Fibroblast of skin of back (primary cell): Measurements from ENCODE around the gene TELO2.
A peak's percentile ranks its signal among the peaks of the same experiment; 100 is the strongest.
"Not testable (repeated sequence)": the region's sequence is repeated elsewhere in the genome, so short reads cannot be mapped to it uniquely, and the experiment has no call there.

ENCODE experiments used
- DNase-seq: peaks from one replicate; pipeline ENCODE4 v3.0.0-alpha.2; 2013

Gene TELO2

DNA sequence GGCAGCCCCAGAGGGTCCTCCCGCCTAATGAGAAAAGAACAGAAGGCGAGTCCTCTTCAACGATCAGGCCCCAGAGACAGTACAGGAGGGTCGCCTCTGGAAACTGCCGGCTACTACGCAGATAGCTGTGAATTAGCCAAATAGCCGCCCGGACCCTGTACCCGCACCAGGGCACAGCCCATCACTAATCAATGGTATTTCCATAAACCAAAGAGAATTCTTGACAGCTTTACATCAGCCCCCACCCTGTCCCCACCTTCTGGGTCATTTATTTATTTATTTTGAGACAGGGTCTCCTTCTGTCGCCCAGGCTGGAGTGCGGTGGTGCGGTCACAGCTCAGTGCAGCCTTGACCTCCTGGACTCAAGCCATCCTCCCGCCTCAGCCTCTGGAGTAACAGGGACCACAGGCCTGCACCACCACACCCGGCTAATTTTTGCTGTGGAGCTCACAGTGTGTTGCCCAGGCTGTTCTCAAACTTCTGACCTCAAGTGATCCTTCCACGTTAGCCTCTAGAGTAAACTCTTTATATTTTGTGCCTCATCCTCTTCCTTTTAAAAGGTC lies 17.5 kb upstream of the TELO2 start:
- DNase-seq: no peak

DNA sequence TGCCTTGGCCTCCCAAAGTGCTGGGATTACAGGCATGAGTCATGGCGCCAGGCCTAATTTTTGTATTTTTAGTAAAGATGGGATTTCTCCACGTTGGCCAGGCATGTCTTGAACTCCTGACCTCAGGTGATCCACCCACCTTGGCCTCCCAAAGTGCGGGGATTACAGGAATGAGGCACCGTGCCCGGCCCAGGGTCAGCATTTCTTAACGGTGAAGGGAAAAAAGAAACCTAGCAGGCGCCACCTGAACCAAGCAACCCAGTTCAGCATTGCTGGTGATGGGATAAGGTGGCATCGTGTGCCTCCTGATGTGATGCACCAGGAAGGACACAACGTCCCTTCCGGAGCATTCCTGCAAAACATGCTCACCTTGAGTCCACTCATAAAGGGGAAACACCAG lies 16.1 kb upstream of the TELO2 start:
- DNase-seq: no peak

DNA sequence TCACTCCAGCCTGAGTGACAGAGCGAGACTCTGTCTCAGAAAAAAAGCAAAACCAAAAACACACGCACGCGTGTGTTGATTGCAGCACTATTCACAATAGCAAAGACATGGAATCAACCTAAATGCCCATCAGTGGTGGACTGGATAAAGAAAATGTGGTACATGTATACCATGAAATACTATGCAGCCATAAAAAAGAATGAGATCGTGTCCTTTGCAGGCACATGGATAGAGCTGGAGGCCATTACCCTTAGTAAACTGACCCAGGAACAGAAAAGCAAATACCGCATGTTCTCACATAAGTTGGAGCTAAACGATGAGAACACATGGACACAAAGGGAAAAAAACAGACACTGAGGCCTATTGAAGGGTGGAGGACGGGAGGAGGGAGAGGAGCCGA lies 14.2 kb upstream of the TELO2 start:
- not testable (repeated sequence) for DNase-seq

DNA sequence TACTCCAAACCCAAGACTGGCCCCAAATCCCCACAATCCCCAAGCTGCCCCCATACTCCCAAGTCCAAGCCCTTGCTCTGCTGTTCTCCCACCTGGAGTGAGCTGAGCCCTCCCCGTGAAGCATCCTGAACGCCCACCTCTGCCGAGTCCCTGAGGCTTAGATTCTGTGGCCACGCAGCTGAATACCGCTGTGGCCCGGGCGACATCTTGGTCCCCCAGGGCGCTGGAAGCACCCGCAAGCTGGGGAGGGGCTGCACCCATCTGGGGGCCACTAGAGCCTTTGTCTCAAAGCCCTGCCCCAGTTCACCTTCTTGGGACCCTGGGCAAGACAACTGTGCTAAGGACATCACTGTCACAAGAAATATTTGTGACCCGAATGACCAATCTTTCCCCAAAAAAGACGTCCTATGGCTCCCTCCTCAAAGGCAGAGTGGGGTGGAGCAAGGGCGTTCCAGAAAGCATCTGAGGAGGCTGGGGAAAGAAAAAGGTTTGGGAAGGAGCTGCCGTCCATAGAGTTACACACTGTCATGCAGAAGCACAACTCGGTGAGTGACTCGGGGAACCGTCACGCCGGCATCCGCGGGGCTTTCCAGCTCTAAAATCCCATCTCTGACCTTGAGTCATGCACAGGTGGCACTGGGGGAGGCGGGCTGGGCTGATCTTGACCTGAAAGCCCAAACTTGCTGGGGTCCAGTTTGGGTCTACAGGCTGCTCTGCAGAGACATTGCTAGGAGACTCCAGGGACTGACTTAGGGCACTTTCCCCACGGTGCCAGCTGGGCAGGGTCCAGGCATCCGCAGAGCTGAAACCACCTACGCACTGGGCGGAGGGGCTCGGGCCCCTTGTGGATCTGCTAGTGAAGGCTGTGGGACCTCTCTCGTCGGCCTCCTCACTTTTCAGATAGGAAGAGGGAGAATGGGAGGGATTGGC lies 11.0 kb upstream of the TELO2 start:
- no peak for DNase-seq

DNA sequence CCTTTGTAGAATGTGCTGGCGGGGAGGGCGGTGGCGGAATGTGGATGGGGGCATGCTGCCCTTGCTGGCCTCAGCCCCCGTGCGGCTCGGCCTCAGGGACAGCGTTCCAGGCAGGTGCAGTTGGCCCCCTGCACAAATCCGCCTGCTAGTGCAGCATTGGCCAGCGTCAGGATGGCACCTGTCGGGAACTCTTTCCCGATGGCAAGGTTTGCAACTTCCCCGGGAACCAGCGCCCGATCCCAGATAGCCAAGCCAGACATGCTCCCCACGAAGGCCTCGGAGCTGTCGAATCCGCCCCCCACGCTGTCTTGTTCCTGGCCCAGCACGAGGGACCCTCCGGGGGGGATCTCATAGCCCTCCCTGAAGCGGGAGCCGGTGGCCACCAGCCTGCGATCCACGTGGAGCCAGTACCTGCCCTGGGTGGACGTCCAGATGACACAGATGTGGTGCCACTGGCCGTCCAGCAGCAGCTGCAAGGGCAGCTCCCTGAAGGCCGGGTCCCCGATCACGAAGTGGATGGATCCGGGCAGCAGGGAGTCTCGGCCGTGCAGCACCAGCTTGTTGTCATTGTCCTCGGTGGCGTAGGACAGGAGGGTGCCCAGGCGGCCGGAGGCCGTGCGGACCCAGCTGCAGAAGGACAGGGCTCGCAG lies 7.2 kb upstream of the TELO2 start:
- DNase-seq: no peak

DNA sequence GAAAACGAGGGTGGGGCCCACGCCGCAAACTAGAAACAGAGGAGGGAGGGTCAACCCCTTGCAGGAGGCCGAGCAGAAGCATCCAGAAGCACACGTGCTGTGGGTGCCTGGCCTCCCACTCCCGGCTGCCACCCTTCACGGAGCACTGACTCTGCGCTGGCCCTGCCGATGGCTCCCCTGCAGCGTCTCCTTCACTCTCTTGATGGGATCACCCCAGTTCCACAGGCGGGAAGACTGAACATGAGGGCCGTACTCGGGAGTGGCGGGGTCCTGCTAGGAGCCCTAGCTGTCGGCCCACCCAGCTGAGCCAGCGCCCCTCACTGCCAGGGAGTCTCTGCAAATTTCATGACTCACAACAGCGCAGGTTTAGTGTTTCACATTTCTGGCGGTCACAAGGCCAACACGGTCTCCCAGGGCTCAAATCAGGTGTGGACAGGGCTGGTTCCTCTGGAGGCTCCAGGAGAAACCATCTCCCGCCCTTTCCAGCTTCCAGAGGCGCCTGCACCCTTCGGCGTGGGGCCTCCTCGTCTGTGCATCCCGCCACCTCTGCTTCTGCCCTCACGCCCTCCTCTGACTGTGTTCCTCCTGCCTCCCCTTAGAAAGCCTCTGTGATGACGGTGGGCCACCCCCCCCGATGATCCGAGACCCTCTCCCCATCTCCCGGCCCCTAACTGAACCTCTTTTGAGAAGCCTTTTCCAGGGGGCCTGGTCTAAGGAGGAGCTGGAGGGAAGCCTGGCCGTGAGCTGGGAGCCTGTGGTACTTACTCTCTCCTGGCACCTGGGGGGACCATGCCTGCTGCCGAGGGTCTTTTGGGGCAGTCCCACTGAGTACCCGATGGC lies 6.4 kb upstream of the TELO2 start:
- no peak for DNase-seq

DNA sequence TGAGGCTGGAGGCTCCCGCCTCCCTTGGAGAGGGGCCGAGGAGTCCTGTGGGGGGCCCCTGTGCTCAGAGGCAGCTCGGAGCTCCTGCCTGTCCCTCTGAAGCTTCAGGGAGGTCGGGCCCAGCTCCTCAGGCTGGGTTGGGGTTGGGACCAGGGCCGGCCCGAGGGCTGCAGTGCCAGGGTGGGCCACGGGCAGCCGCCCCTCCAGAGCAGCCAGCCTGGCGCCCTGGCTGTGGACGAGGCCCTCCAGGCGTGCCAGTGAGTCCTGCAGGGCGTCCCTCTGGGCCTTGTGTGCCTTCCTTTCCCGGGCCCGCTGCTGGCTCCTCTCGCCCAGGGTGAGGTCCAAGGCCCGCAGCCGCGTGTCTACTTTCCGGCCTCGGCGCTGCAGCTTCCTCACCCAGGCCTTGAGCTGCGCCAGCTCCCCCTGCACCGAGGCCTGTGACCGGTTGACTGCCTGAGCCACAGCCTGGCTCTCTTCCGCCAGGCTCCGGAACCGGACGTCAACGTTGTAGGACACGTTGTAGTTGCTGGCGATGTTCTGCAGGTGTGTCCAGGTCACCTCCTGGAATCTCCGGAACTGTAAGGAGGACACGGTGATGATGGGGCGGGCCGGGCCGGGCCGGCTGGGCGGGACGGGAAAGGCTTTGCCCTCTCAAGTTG lies 5.6 kb upstream of the TELO2 start:
- DNase-seq: no peak

DNA sequence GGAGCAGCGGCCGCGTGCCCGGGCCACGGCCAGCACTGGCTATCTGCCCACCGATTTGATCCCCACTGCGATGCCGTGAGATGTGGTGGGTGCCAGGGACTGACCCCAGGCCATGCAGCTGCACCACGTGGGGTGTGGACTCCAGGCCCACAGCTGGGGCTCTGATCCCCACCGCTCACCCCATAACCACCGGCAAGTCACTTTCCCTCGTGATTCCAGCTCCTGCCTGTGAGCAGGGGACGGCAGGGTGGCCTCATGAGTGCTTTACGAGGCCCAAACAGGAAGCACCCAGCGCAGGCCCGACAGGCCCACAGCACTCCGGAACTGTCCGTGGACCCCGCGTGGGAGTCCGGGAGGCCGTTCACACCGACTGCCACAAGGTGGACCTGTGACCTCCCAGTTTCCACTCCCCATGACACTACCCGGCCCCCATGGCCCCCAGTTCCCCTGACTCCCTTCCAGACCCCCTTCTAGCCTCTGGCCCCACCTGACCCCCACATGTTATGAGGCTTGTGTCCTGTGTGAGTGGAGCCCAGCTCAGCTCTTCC lies 5.0 kb upstream of the TELO2 start:
- no peak for DNase-seq

DNA sequence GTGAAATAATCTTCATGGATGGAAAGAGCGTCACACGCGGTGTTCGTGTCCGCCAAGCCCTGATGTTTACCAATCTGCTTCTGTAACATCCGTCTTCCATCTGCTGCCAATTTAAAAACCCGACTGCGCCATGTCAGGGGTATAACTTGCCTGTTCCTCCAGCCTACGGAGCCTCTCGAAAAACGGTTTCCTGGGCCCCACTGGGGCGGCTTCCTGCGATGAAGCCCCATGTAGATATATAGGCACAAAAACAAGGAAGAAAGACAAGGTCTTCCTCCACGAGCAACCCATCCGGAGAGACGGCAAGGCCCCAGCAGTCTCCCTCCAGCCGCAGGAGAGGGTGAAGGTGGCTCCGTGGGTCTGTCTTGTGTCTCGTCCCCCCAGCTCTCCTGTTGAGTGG lies 4.5 kb upstream of the TELO2 start, which contains the start of gene PTX4:
Gene PTX4, minus strand, starts transcription at position 326 of the 400 bp plus-strand sequence. Its CDS starts 35 bp downstream, at position 291.
- no peak for DNase-seq

DNA sequence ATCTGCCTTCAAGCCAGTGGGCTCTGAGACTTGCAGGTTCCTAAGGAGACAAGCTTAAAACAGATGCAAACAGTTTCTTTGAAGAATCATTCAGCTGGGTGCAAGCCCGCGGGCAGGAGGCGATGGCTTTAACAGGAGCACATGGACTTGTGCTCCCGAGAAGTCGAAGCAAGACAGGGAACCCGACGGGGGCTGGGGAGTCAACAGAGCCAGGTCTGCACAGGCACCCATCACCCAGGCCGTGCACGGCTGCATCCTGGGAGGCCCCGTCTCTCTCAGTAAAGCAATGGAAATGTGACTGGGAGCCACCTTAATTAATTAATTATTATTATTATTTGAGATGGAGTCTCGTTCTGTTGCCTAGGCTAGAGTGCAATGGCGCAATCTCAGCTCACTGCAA lies 4.1 kb upstream of the TELO2 start:
- no peak for DNase-seq

DNA sequence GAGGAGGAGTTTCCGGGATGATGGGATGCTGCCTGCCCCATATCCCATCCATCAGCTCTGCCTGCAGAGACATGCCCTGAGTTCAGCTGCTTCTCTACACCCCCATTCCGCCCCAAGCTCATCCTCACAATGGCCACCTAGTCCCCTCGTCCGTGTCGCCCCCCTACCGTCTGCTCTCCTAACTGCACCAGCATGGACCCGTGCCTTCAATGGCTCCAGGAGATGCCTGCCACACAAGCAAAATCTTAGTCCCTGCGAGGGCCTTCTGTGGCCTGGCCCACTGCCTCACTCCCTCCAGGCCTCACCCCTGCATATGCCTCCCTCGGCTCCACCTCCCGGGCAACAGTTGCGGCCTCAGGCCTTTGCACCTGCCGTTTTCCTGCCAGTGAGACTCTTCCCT lies 1.8 kb upstream of the TELO2 start:
- no peak for DNase-seq

DNA sequence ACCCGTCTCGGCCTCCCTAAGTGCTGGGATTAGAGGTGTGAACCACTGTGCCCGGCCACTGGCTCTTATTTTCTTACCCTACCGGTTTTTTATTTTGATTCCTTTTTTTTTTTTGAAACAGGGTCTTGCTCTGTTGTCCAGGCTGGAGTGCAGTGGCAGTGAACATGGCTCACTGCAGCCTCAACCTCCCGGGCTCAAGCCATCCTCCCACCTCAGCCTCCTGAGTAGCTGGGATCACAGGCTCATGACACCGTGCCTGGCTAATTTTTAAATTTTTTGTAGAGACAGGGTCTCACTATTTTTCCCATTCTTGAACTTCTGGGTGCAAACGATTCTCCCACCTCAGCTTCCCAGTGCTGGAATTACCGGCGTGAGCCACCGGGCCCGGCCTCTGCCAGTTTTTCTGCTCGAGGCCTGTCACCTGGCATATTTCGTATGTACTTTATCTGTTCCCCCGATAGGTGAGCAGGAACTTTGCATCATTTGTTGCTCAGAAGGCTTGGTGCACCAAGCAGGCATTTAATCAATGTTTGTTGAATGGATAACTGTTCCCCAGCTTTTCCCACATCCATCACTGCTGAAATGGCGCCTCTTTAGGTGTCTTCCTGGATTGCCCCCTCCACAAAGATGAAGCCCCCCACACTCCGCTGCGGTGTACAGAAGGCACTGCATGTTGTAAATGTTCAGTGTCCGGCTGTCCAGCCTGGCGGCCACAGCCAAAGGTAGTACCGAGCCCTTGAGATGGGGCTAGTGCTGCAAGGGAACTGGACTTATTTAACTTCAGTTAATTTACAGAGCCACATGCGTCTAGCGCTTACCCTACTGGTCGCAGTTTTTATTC lies 858 bp upstream of the TELO2 start:
- DNase-seq: no peak

DNA sequence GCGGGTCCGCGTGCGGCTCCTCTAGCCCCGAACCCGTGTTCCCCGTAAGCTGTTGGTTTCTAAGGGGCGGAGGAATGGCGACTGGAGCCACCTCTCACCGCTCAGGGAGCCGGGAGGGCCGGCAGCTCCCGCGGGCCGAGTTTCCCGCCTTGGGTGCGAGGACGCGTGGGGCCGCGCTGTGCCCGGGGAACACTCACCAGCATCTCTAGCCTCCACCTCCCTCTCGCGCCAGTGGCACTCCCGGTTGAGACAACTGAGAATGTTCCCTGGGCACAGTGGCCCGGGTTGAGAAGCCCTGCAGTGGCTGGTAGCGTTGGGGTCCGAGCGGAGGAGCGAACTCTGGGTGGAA lies 560 bp downstream of the TELO2 start:
- peak; percentile 20 for DNase-seq

DNA sequence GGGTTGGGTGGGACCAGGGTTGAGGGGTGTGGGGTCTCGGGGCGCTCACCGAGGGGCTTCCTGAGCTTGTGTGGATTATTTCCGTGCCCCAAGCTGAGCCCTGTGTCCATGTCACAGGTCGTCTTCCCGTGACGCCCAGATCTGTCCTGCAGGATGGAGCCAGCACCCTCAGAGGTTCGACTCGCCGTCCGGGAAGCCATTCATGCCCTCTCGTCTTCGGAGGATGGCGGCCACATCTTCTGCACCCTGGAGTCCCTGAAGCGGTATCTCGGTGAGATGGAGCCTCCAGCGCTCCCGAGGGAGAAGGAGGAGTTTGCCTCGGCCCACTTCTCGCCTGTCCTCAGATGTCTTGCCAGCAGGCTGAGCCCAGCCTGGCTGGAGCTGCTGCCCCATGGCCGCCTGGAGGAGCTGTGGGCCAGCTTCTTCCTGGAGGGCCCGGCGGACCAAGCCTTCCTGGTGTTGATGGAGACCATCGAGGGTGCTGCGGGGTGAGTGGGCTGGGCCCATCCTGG lies 1.0 kb downstream of the TELO2 start:
- peak; percentile 70 for DNase-seq

DNA sequence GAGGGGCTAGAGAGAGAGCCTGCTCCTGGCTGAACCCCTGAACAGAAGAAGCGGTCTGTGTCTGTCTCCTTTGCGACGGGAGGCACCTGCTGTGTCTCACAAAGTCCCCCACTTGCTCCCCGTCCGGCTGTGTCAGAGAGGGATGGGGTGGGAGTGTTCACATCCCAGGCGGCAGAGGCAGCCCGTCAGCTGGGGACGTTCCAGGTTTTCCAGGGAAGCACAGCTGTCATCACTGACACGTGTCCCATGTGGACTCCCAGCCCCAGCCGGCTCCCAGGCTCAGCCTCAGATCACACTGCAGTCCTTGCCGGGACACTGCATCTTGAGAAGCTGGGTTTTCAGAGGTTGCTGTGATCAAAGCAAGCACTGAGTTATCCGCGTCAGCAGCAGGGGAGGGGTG lies 1.6 kb downstream of the TELO2 start:
- DNase-seq: no peak

DNA sequence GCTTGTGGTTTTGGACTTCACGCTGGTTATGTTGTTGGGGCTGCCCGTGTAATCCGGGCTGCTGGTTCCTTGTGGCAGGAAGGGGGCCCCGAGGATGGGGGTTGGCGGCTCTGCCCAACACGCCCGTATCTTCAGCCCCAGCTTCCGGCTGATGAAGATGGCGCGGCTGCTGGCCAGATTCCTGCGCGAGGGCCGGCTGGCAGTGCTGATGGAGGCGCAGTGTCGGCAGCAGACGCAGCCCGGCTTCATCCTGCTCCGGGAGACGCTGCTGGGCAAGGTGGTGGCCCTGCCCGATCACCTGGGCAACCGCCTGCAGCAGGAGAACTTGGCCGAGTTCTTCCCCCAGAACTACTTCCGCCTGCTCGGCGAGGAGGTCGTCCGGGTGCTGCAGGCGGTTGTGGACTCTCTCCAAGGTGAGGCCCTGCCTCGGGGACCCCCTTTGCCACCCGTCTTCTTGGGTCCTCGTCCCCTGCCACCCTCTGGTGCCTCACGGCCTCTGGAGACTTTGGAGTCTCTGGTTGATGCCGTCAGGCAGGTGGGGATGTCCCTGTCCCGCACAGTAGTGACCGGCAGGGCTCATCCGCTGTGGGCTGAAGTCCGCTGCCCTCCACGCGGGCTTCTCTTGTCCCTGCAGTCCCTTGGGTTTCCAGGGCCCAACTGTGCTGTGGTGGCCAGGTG lies 2.2 kb downstream of the TELO2 start:
- DNase-seq: no peak

DNA sequence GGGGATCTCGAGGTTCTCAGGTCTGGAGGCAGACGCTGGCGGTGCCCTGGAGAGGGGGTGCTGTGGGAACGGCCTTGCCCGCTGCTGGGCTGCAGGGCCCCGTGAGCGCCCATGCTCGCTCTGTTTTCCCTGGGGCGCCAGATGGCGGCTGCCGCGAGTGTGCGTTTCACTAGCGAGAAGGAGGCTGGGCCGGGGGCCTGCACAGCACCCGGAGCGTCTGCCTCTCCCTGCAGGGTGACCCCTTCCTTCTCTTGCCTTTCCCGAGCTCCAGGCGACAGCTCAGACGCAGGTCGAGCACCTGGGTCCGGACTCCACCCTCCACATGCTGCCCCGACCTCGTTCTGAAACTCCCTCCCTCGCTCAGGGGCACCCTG lies 2.7 kb downstream of the TELO2 start:
- DNase-seq: no peak

DNA sequence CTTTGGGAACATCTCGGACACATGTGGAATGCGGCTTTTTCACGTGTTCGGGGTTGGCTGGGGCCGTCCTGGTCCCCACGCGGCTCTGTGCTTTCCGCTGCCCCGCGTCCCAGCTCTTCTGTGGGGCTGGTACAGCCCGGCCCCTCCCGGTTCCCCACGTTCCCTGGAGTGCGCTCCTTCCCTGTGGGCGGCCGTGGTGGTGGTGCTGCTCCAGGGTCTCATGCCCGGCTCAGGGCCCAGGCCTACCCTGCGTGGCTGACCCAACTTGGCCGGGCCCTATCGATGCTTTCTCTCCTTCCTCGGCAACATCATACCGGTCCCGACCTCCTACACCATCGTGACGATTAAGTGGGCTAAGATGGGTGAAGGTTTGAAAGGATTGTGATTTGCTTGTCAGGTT lies 3.3 kb downstream of the TELO2 start:
- DNase-seq: no peak

DNA sequence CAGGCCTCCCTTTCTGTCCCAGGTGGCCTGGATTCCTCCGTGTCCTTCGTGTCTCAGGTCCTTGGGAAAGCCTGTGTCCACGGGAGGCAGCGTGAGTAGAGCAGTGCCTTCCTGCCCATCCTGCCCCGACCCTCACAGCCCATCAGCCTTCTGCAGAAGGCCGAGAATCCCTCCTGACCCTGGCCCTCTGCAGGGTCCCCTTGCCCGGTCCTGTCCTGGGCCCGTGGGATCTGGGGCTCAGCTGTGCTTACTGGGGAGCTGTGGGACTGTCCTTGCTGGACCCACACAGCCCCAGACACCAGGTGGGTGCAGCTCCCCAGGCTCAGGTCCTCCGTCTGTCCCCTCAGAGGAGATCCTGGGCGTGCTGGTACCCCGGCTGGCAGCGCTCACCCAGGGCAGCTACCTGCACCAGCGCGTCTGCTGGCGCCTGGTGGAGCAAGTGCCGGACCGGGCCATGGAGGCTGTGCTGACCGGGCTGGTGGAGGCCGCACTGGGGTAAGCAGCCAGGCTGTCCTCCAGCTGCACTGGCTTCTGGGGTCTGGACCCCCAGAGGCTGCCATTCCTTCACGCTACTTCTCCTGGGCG lies 3.9 kb downstream of the TELO2 start:
- no peak for DNase-seq
